NB4 (cell line): Measurements from ENCODE around the gene EPN2.

Experiments used
- CTCF ChIP-seq: IDR thresholded peaks from one replicate; pipeline ENCODE4 v1.5.1; 2012; ENCODE audit warnings: low read depth, low read length
- POLR2A ChIP-seq: IDR thresholded peaks from 2 replicates; pipeline ENCODE4 v1.6.1; 2011; ENCODE audit warnings: mild to moderate bottlenecking; ENCODE audit not compliant: insufficient read length; ENCODE audit errors: extremely low read depth

GRCh38 chr17:19361326-19361725 lies 124.2 kb downstream of the EPN2 start:
- TF ChIP-seq CTCF (no peak), POLR2A (no peak)
